Stimulated activated CD4-positive, alpha-beta T cell treated with anti-CD3 and anti-CD28 coated beads, Interleukin-1b, Interleukin-23, amount 100 ng/mL, for 4 hours (primary cell): ENCODE data around the gene ADH5.
"Not testable (repeated sequence)": the region's sequence is repeated elsewhere in the genome, so short reads cannot be mapped to it uniquely, and the experiment has no call there.

Source experiments
- DNase-seq, 2 donors: peaks; one replicate each; pipeline ENCODE4 v3.0.0-alpha.2; 2020; ENCODE audit warnings: low read depth in 2 of 2

ADH5 gene

DNA sequence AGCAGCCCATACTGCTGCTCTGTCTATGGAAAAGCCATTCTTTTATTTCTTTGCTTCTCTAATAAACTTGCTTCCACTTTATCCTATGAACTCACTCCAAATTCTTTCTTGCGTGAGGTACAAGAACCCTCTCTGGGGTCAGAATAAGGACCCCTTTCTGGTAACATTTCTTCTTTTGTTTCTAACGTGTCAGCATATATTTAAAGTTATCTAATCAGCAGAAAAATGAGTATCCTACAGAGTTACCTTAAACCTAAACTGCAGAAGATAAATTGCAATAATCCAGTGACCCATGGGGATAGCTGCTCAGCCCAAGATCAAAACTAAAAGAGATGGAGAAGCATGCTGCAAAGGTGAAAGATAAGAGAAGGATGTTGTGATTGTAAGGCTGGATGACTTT lies 4.0 kb downstream of the ADH5 start:
- no peak for DNase-seq

DNA sequence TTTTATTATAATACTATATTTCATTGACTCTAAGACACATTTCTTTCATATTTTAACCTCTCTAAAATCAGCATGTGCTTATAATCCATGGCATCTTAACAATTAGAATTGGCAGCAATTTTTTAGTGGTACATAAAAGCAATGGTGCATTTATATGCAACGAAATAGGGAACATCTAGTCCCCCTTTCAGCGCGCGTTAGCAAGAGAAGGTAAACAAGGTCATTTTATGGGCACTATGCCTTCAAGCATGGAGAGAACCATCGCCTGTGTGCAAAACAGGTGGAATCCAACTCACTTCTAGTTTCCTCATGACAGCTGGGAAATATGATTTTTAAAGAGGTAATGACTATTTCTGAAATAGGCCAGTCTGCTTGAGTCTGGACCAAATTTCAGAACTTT lies 6.4 kb downstream of the ADH5 start:
- no peak for DNase-seq

DNA sequence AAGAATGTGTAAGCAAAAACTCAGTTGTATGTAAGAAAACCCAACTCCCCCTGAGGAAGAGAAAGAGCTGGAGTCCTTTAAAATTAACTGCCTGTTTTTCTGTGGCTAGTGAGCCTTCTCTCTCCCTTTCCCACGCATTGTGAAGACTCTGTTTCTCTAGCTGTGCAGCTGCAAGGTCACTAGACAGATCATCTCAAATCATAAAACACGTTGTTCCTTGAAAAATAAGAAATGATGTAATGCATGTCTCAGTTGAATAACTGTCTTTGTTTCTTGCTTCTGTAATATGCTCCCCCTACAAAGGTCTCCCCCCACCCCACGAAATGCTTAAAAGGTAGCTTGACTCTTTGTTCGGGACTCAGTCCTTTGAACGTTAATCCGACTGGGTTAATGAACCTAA lies 7.7 kb downstream of the ADH5 start:
- DNase-seq: not testable (repeated sequence)

DNA sequence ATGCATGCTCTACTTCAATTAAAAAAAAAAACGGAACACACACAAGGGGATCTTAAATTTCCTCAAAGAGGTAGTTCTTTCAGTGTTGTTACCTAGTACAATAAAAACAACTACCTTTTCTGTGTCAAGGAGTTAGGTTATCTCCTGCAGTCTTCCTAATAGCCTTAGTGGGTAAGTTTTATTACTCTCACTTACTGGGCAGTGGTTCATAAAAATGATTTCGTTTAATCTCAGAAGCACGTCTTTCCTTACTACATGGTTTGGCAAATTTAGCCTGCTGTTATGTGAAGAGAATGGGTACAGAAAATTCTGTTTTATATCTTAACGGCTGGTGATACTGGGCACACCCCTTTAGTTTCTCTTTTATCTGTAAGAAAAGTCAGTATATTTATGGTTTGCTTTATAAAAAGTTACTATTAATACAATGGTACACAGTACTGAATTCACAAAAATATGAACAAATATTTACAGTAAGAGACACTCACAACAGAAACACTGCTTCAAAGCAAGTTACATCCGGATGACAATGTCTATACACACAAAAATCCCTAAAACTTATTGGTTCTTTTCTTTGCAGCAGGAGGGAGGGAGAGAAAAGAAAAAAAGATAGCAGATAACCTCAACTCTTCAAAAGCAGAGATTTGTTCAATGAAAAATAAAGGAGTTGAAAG lies 8.8 kb downstream of the ADH5 start:
- DNase-seq: no peak

DNA sequence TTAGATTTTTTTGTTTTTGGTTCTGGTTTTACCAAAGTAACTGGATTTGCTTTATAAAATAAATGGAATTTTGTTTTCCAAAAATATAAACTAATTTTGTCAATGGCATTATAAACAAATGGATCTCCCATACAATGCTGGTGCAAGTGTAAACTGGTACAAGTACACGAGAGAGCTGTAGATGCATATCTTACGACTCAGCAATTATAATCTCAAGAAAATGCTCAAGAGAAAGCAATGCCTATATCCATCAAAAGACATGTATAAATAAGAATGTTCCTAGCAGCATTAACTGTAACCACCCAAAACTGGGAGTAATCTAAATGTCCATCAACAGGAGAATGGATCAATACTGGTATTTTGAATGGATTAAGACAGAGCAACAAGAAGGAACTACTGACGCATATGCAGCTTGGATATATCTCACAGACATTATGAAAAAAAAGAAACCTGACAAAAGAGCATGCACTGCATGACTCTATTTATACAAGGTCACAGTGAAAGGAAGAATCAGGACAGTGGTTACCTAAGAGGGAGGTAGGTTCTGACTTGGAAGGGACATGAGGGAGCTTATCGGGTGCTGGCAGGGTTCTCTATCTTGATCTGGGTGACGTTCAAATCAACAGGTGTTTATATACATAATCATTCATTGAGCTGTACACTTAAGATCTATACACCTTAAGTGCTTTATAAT lies 9.5 kb downstream of the ADH5 start:
- no peak for DNase-seq

DNA sequence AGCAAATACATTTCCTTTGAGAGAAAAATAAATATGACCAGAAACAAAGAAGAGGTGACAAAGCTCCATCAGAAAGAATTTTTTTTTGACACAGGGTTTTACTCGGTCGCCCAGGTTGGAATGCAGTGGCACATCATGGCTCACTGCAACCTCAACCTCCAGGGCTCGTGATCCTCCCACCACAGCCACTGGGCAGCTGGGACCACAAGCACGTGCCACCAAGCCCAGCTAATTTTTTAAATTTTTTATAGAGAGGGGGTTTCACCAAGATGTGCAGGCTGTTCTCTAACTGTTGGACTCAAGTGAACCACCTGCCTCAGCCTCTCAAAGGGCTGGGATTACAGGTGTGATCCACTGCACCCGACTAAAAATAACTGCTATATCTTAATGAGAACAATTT lies 10.3 kb downstream of the ADH5 start:
- no peak for DNase-seq

DNA sequence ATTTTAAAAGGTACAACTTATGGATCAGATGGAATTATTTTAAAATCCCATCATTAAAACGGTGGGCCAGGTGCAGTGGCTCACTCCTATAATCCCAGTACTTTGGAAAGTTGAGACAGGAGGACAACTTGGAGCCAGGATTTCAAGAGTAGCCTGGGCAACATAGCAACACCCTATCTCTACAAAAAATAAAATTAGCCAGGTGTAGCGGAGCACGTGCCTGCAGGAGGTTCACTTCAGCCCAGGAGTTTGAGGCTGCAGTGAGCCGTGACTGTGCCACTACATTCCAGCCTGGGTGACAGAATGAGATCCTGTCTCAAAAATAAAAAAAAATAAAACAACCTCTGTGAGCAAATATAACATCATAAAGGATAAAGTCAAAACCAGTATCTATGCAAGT lies 11.4 kb downstream of the ADH5 start:
- DNase-seq: no peak

DNA sequence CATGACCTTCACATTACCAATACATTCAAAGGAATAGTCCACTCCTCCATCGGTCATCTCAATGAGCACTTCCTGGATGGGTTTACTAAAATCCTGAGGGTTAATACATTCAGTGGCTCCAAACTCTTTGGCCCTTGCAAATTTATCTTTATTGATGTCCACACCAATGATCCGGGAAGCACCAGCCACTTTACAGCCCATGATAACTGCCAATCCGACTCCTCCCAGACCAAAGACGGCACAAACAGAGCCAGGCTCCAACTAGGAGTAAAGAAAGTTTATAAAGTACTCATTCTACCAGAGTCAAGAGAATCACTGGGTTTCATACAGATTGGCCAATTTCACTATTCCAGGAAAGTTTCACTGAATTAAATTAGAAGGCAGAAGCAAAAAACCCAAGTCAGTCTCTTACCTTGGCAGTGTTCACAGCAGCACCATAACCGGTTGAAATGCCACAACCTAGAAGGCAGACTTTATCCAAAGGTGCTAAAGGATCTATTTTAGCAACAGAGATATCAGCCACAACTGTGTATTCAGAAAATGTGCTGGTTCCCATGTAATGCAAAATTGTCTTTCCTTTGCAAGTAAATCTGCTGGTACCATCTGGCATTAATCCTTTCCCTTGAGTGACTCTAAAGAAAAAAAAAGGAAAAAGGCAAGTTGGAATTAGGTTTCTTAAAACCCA lies 12.2 kb downstream of the ADH5 start:
- DNase-seq: no peak

DNA sequence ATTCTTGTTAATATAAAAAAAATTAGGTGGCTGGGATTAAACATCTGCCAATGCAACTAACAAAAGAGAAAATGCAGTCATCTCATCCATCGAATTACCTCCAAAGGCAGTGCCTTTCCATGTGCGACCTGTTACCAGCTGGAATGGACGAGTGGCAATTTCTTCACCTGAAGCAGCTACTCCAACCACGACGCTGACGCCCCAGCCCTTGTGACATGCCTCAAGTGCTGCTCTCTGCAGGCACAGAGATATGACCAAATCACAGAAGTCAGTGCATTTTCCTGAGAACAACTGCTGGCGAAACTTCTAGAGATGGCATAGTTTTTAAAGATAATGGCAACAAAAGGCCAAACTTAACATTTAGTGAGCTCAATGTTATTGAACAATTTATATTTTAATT lies 13.8 kb downstream of the ADH5 start:
- no peak for DNase-seq

DNA sequence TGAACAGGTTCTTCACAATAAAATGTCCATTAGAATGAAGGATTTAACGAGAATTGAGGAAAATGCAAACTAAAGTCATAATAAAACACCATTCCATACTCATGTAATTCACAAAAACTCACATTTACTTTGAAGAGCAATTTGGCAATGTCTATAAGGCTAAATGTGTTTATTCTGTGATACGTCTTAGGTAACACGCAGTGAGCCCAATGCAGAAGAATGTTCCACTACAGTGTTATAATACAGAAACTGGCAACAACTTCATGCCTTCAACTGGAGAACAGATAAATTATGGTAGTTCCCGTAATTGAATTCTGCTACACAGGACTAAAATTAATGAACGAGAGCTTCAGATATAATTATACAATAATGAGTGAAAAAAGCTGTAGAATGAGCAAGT lies 17.4 kb downstream of the ADH5 start:
- DNase-seq: no peak

DNA sequence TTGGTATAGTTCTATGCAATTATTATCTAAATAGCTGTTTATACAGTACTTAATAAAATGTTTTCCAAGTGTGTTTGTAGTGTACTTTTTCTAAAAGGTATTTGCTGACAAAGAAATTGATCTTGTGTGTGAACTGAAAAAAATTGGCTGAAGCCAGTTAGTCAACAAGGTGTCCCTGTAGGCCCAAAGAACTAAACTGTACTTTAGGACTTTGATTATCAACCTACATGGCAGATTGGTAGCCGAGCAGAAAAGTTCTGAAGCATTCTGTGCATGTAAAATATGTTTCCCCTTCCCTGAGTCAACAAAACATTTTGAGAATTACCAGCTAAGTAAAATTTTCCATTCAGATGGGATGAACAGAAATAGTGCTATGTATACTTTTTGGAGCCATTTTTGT lies 21.0 kb downstream of the ADH5 start:
- DNase-seq: no peak

DNA sequence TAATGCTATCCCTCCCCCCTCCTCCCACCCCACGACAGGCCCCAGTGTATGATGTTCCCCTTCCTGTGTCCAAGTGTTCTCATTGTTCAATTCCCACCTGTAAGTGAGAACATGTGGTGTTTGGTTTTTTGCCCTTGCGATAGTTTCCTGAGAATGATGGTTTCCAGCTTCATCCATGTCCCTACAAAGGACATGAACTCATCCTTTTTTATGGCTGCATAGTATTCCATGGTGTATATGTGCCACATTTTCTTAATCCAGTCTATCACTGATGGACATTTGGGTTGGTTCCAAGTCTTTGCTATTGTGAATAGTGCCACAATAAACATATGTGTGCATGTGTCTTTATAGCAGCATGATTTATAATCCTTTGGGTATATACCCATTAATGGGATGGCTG lies 23.1 kb downstream of the ADH5 start:
- DNase-seq: not testable (repeated sequence)

DNA sequence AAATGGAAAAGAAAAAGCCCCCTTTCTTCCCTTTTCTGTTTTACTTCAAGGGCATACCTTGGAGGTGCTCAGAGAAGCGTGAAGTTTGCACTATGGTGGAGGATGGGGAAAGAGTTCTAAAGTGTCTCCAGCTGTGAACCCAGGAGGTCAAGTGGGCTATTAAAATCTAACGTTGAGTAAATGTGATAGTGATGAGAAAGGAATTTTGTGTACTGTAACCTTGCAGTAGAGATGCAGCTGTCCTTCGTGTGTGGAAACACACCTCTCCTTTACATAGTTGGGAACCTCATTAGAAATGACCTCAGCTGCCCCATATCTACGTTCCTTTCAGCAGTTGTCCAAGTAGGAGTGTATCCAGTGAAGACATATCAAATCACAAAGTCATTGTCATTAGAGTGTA lies 26.5 kb downstream of the ADH5 start:
- DNase-seq: no peak

DNA sequence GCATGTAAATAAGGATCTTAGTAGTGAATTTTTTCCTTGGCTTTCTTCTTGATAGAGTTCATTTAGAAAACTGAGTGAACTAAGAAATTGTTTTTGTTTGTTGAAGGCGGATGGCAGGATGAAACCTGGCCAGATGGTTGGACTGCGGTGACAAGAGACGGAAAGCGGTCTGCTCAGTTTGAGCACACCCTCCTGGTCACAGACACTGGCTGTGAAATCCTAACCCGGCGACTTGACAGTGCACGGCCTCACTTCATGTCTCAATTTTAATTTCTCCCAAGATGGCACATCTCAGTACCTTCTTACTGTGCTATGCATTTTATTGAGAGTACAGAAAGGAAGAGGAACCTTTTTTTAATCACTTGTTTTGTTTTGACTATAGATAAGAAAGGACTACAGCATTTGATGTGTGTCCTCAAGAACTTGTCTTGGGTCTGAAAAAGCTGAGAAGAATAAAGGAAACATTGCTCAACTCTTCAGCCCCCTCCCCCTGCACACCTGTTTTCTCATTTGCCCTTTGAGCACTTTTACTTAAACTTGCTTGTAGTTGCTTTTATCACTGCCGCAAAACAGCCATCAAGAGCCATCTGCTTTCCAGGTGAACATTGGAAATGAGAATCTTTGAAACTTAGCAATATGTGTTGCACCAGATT lies 27.4 kb downstream of the ADH5 start:
- no peak for DNase-seq

DNA sequence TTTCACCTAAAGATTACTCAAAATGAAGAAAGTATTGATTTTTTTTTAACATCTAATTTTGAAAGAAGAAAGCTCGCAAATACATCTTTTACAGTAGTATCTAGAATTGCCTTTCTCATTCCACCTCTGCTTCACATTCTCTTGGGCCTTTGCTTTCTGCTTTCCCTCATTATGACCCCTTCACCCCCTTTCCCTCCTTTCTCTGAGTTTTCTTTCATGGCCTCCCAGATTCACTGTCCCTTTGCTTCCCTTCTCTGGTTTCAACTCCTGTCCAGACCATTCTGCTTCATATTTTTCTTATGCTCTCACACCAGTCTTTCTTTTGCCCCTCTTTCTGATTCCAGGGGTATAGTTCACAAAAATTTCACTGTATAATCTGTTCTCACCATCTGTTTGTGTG lies 29.0 kb downstream of the ADH5 start:
- no peak for DNase-seq

DNA sequence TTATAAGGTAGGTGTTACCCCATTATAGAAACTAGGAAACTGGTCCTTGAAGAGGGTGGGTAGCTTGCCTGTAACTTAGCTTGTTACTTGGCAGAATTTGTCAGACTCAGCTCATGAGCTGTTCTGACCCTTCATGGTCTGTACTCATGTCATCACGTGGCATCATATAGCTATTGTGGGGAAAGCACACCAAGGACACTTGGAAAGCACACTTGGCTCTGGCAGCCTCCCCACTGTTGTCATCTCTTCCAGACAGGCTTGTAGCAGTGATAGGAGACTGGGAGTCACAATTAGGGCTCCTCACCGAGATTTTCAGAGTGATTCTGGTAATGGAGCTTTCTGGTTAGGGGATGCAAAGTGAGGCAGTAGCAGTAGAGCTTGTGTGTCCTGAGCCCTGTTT lies 30.4 kb downstream of the ADH5 start:
- no peak for DNase-seq

DNA sequence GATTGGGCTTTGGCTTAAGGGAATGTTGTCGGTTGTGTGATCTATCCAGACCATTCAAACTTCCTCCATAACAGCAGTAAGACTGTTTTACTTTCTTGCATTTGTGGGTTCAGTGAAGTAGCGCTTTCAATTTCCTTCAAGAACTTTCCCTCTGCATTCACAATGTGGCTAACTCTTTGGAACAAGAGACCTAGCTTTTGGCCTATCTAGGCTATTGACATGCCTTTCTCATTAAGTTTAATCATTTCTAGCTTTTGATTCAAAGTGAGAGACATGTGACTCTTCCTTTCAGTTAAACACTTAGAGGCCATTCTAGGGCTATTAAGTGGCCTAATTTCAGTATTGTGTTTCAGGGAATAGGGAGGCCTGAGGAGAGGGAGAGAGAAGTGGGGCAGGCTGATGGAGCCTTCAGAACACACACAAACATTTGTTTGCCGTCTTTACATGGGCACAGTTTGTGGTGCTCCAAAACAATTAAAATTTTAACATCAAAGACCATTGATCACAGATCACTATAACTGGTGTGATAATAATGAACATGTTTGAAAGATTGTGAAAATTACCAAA lies 34.1 kb downstream of the ADH5 start:
- no peak for DNase-seq

DNA sequence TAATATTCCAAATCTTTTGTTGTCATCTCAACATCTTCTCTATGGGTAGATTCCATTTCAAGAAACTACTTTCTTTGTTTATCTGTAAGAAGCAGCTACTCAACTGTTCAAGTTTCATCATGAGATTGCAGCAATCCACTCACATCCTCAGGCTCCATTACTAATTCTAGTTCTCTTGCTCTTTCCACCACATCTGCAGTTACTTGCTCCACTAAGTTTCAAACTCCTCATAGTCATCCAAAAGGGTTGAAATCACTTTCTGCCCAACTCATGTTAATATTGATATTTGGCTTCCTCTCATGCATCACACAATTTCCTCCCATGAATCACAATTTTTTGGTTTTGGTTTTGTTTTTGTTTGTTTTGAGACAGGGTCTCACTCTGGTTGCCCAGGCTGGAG lies 35.7 kb downstream of the ADH5 start:
- no peak for DNase-seq

DNA sequence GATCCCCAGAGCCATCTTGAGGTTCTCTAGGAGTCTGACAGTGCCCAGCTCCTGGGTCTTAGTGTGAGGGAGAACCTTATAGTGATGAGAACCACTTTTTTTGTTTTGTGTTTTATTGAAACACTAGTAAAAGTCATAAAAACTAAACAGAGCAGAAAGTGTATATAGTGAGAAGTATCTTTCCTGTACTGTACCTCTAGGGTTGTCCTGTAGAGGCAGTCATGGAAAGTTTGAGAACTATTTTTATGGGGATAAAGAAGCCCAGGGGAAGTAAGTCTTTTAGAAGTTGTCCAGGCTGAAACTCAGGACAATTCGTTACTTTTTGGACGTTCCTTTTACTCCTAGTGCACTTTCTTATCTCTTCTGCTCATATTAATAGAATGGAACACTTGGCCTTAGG lies 40.9 kb downstream of the ADH5 start:
- DNase-seq: no peak

DNA sequence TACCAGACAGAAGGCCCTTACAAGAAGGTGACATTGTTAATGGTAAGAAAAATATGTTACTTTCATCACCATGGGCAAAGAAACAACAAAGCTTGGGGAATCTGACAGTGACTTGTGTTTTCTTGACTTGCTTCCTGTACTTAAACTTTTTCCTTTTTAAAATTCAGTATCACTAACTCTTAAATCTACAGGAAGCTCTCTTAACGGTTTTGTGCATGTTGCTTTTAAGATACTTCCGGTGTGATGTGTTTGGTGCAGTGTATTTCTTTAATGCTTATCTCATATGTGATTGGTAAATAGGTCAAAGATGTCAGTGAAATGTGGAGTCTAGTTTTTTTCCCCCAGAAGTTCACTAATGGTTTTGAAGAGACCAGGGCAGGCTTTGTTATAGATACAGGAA lies 45.2 kb downstream of the ADH5 start:
- no peak for DNase-seq

DNA sequence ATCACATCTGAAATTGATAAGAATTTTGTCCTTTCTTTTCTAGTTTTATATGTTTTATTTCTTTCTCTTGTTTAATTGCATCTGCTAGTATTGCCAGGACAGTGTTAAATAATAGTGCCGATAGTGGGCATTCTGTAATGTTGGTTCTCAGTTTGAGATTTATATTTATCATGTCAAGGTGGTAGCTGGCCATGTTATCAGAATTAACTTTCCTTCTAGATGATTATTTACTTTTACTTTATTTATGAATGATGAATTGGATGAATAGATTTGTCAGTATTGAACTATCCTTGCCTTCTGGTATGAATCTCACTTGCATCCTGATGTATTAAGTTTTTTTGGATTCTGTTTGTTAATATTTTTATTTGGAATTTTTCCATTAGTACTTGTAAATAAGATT lies 50.4 kb downstream of the ADH5 start:
- no peak for DNase-seq

DNA sequence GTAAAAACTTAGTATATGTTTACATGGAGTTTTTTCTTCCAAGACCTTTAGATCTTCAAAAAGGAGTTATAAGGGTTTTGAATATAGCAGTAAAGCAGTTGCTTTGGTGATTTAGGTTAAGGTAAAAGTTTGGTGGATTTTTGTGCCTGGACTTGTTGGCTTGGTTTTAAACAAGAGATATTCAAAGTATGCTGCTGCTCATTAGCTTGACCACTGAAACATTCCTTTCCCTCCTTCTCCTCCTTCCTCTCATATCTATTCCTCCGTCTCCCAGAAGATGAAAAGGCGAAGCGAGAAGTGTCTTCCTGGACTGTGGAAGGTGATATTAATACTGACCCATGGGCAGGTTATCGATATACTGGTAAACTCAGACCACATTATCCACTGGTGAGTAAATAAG lies 54.6 kb downstream of the ADH5 start:
- DNase-seq: no peak

DNA sequence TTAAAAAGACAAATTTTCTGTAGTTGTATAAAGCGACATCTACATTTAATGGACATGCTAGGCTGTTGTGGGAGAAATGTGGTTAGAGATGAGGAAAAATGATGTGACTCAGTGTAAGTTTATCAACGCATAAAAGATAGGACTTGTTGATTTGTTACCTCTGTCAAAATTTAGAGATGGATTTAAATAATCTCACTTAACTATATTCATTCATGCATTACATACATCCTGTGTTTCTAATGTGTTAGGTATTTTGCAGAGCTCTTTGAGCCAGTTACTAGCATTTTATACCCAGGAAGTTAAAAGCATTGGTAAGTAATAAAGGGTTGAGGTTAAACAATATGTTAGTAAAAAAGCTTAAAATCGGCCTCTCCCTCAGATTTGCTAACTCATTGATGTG lies 58.7 kb downstream of the ADH5 start:
- DNase-seq: no peak
